T-helper 1 cell treated with Interleukin-12 subunit alpha and Interleukin-12 subunit beta and Interleukin-4 antibody, amounts not matched to agents 30 ng/mL and 1 ng/mL, for 36 hours (primary cell): Measurements from ENCODE around the gene CCNJ. TPM values are rescaled to one million over a fixed set of nuclear protein-coding genes. Genes with fewer than 3 reads are reported as not detected.

Experiments
- intact Hi-C: fragments of 100-400 bp; cut with micrococcal nuclease; formaldehyde crosslinking; loops from one replicate; pipeline ENCODE4 v1.15.1; 2024
- total RNA-seq: library from RNA; stranded (reverse); gene quantifications from 2 replicates; pipeline ENCODE4 v1.2.3, GENCODE V29; 2022

The CCNJ gene
- total RNA-seq, 1 donor from 2014 or later = 7.8 TPM

DNA sequence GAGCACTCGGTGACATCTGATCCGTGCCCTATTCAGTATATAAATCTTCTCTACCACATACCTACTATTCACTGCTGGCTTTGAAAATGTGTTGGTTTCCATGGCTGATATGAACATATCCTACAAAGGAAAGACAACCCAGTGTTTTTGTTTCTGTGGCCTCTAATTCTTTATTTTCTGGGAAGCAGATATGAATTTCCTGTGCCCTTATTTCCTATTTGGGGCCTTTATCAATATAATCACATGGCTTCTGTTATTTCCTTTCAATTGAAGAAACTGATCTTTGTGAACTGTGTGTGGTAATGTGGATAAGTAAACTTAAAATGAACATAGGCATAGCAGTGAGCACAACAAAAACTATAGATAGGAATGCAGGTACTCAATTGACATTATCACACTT, 10.6 kb downstream of the CCNJ start:
- intact Hi-C loops = no loop called here

DNA sequence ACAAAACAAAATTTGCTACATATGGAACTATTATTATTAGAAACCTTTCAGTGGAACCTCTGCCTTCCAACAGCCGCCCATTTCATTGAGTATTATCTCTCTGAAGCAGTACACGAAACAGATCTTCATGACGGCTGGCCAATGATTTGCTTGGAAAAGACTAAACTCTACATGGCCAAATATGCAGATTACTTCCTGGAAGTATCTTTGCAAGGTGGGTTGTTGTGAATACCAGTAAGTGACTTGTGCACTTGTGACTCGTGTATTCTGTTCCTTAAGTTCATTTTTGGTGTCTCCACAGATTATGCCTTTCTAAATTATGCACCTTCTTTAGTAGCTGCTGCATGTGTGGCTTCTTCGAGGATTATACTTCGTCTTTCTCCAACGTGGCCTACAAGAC, 13.4 kb downstream of the CCNJ start:
- intact Hi-C loops = no loop called here

DNA sequence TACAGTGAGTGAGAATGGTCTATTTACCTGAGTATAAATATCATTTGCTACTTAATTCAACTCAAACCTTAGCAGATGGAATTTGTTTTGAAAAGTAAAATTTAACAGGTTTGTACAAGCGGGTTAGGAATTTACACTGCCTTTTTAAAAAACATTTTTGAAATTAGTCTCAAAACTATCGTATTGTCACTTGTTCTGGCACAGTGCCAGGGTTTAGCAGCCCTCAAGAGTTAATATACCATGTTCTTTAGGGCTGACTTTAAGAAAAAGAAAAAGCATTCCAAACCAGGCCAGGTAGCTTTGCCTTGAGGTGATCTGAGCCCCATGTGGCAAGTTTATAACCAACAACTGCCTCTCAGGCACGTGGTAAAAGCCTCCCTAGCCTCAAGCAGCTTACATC, 17.8 kb downstream of the CCNJ start:
- intact Hi-C loops = no loop called here

DNA sequence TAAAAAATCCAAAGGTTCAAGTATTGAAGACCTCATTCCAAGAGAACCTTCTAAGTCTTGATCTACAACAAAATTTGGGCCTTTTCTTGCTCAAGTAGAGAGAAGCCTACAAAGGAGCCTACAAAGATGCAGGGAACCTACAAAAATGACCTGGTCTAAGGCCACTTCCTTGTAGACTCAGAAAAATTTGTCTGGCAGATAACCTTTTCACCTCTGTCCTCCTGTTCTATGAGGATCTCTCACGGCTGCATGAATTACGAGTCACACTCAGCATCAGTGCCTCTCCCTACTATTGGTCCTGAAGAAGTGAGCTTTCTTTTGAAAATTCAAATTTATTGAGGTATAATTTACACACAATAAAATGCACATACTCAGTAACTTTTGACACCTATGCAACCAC, 29.3 kb downstream of the CCNJ start:
- intact Hi-C loops = loop anchor here (1.0 kb wide), 1 partner anchor 9 kb away; no protein-coding TSS in a partner anchor

DNA sequence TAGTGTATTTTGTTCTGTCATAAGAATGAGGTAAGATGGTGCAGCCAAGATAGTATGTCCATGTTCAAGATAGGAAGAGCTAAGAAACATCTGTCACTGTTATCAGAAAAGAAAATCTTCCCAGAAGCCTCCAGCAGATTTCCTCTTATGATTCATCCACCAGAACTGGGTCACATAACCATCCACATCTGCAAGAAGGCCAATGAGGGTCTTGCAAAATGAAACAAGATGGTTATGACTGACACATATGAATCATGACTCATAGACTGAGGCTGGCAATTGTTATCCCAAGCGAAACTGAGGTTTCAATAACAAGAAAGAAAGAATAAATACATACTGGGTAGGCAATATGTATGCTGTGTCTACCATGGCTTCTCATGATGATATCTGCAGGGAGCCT, 30.3 kb downstream of the CCNJ start:
- intact Hi-C loops = loop anchor here (1.0 kb wide), 2 partner anchors 10 to 16 kb away; no protein-coding TSS in a partner anchor

DNA sequence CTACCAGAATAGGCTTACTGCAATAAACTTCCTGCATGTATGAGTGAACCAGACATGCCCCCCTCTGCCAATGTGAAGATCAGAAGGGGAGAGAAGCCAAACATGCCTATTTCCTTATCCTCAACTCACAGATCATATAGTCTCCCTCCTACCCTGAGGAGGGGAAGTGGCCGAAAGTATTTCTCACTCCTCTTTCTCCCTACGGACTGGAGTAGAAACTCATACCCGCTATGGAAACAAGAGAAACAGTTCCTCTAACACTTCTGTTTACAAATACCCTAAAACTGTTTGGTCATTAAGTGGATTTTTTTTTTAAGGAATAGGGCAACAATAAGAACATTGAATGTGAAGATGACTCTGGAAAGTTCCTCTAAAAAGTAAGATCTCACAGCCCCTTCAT, 31.4 kb downstream of the CCNJ start:
- intact Hi-C loops = loop anchor here (1.0 kb wide), 1 partner anchor 15 kb away; no protein-coding TSS in a partner anchor

DNA sequence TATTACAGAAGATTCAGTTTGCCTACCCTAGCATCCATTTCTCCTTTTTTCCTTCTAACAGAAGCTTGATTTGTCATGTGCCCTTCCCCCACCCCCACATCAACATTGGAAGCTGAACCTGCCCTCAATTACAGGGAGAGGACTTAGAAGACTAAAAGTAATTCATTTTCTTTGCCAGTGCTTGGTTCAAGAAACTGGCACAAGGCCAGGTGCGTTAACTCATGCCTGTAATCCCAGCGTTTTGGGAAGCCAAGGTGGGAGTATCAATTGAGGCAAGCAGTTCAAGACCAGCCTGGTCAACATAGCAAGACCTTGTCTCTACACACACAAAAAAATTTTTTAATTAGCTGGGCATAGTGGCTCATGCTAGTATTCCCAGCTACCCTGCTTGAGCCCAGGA, 32.6 kb downstream of the CCNJ start:
- intact Hi-C loops = no loop called here

DNA sequence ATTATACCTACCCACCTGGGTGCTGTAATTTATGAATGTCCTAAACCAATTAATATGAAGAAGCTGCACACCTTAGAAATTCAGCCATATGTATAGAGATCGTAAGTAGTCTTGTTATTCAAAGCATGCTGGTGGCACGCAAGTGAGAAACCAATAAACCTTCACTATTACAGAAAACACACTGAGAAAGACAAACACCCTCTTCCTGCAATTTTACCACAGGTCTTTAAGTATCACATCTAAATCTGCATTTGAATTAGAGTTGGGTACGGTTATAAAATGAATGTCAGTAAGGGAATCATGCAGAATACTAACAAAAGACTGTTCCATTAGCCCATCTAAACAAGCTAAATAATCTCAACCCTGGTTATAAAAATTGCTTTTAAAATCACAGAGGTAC, 33.8 kb downstream of the CCNJ start:
- intact Hi-C loops = no loop called here

DNA sequence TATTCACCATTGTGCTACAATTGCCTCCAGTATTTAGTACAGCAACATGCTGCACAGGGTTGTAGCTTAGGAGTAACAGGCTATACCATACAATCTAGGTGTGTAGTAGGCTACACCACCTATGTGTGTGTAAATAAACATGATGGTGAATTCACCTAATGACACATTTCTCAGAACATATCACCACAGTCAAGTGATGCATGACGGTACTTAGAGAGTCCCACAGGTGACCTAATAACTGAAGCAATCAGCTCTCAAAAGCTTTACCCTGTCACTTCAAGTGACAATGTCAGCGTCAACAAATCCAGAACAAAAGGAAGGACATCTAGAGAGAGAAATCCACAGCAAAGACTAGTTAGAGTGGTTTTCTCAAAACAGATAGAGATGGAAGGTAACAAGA, 38.8 kb downstream of the CCNJ start:
- intact Hi-C loops = no loop called here

DNA sequence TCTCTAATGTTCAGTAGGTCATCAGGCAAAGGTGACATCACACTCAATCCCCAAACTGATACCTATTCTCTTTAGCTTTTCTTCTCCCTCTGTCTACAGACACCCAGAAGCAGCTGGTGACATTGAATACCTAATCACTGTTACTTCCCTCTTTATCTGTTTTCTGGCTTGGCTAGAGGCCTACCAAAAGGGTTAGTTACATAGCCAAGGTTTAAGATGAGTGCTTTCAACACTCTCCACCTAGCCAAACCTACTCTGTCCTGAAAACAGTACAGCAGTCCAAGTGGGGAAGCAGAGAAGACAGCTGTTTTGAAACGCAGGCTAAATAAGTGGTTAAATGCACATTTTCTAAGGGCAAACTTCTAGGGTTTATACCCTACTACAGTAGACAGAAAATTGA, 39.4 kb downstream of the CCNJ start:
- intact Hi-C loops = no loop called here

DNA sequence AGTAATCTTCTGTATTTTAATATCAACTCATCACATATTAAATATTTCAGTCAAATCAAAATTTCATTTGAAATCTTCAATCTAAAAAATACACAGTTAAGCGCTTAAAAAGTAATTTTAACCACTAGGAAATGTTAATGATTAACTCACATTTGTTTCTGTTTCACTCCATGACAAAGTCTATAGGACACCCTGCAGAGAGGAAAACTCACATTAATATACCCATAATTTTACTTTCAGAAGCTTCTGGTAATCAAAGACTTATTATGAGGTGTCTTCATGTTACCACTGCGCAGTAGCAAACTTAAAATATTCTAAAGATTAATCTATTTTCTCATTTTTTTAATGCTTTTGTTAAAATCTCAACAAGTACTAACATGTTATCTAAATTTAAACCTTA, 45.7 kb downstream of the CCNJ start:
- intact Hi-C loops = loop anchor here (1.0 to 2.0 kb wide), 4 partner anchors 15 to 394 kb away; partner anchors contain the start of gene CC2D2B

DNA sequence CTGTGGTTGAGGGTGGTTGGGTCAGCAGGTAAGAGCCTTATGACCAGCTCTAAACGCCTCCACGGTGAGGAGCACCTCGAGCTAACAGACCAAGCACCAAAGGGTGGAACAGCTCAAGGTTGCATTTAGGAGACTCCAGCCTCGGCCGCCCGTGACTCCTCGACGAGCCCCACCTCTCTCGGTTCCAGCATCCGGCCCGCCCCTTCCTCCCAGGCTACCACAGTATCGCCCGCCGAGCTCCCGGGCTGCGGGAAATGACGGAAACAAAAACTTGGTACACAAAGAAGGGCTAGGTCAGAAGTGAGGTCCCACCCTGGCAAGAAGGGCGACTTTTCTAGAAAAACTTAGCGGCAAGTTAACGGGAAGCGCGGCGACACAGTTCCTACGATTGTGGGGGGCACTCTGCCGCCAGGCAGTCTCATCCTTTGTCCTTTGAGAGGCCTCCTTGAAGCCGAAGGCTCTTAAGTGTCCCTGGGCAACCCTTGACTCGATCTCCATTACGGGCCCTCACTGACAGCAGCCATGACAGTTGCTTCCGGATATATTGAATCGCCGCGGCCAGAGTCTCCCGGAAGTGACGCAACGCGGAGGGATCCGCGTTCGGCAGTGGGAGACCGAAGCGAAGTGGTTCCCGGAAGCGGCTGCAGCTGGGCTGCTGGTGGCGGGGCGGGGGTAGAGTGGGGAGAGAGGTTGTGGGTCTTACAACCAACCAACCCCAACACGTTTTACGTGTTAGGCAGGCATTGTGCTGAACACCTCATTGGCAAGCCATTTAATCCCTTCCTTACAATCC, 46.5 kb downstream of the CCNJ start:
- intact Hi-C loops = loop anchor here (1.0 to 2.0 kb wide), 5 partner anchors 16 to 395 kb away; partner anchors contain the start of genes CC2D2B and ZNF518A

DNA sequence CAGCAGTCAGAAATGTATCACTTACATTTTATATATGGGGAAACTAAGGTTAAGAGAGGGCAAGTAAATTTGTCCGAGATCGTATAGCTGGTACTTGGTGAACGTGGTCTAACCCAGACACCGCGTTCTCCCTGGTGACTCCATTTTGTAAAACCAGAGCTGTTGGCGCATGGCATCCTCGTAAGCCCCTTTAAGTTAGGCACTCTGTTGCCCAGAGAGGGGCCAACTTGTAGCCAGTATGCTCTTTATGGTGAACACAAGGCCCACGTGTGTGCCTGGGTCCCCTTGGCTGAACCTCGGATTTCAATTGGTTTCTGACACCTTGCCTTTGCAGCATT, 47.0 kb downstream of the CCNJ start:
- intact Hi-C loops = loop anchor here (1.0 kb wide), 1 partner anchor 40 kb away; the partner anchor contains the start of gene ZNF518A

DNA sequence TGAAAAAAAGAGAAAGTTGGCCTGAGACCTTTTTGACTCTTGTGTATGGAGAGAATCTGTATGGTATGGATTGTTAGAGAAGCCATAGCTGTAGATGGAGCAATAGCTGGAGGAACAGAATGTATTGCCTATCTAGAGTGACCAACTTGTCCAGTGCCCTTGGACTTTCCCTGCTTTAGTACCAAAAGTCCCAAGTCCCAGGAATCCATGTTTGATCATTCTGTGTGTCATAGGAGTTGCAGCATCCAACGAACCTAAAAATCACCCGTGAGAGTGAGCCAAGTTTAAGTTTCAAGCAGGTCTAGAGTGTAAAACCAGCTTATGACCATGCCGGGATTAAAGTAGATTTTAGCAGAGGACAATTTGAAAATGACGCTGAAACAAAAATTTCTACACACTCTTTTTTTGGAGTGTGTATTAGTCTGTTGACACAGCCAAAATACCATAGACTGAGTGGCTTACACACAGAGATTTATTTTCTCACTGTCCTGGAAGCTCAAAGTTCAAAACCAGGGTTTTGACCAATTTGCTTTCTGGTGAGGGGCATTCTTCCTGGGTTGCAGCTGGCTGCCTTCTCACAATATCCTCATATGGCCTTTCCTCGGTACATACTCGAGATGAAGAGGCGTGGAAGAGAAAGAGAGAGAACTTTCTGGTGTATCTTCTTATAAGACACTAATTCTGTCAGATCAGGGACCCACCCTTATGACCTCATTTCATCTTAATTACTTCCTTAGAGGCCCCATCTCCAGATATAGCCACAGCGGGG, 49.8 kb downstream of the CCNJ start:
- intact Hi-C loops = no loop called here

DNA sequence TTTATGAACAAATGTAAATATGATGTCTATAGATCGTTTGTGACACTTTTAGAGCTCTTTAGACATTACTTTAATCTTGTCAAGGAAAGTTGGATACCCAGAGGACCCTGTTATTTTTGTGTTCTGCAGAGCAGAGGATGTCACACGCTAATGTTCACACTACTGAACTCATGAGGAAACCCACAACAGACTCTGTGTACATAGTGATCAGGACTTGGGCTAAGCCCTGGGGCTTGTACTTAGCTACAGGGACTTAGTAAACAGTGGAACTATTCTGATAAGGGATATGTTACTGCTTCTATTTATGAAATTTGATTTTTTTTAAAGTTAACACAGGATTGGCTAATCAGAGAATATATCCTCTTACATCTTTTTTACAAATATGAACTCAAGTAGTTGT, 50.6 kb downstream of the CCNJ start:
- intact Hi-C loops = no loop called here

DNA sequence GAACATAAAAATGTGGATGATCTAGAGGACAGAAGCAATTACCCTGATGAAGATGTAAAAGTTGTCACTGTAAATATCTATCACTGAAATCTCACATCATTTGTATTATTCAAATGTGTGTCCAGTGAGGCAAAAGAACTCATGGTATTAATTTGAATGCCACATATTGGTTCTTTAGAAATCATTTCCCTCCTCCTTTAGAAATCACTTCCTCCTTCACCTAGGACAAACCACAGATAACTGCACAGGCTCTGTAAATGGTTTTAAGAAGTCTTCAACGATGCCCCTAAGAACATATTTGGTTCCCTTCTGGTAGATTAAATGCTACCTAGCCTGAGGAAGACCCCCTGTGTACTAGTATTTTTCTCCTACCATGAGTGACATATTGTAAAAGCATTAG, 53.6 kb downstream of the CCNJ start:
- intact Hi-C loops = no loop called here

DNA sequence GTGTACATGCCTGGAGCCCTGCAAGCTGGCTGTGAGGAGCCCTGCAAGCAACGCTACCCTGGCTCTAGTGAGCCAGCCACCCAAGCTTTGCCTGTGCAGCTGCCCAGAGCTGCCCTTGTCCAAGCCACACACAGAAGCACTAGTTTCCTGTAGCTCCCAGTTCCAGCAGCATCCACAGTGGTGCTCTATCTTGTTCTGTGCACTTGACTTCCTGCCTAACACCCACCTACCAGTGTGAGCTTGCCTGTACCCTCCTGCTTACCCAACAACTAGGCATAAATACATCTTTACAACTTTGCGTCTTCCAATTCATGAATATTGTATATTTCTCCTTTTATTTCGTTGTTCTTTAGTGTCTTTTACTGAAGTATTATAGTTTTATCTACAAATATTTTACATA, 54.5 kb downstream of the CCNJ start:
- intact Hi-C loops = no loop called here

DNA sequence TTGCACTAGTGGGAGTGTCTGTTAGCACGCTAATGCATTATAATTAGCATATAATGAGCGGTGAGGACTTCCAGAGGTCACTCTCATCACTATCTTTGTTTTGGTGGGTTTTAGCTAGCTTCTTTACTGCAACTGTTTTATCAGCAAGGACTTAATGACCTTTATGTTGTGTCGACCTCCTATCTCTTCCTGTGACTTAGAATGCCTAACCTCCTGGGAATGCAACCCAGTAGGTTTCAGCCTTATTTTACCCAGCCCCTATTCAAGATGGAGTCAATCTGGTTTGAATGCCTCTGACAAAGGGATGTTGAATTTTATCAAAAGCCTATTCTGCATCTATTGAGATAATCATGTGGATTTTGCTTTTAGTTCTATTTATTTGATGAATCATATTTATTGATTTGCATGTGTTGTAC, 64.2 kb downstream of the CCNJ start:
- intact Hi-C loops = no loop called here
